GM23338 (cell line): ENCODE data around the gene LRRC51.

Experiments used
- CREB1 ChIP-seq: fragments of 250-450 bp; sonication (Bioruptor Pico); IDR thresholded peaks from 2 replicates; pipeline ENCODE4 v1.5.0; 2020; ENCODE audit warnings: low read depth, mild to moderate bottlenecking, moderate library complexity
- CTCF ChIP-seq, 2 experiments: fragments of 200-600 bp in 1 of 2; sonication (generic) in 1 of 2; conservative IDR thresholded peaks; 2 replicates each; pipeline versions ENCODE4 v1.5.1 to v1.6.1; 2016 to 2017; ENCODE audit warnings: antibody characterized with exemption in 2 of 2, low read depth in 2 of 2, mild to moderate bottlenecking in 2 of 2, moderate library complexity in 1 of 2
- EZH2 ChIP-seq: fragments of 200-600 bp; sonication (generic); IDR thresholded peaks from one replicate; pipeline ENCODE4 v1.8.0; 2017; ENCODE audit warnings: antibody characterized with exemption, mild to moderate bottlenecking, low read depth; ENCODE audit not compliant: unreplicated experiment
- EZH2phosphoT487 ChIP-seq: fragments of 200-600 bp; sonication (generic); IDR thresholded peaks from one replicate; pipeline ENCODE4 v1.8.1; 2018; ENCODE audit warnings: antibody characterized with exemption; ENCODE audit not compliant: unreplicated experiment
- POLR2AphosphoS5 ChIP-seq: IDR thresholded peaks from 2 replicates; pipeline ENCODE4 v1.6.1; 2016; ENCODE audit warnings: antibody characterized with exemption, low read depth
- REST ChIP-seq: IDR thresholded peaks from one replicate; pipeline ENCODE4 v1.6.1; 2018; ENCODE audit warnings: antibody characterized with exemption; ENCODE audit not compliant: unreplicated experiment
- STAT1 ChIP-seq: IDR thresholded peaks from one replicate; pipeline ENCODE4 v1.6.1; 2016; ENCODE audit warnings: antibody characterized with exemption; ENCODE audit not compliant: unreplicated experiment
- ZNF114 ChIP-seq: fragments of 250-450 bp; sonication (Bioruptor Pico); IDR thresholded peaks from 2 replicates; pipeline ENCODE4 v1.5.0; 2020; ENCODE audit warnings: mild to moderate bottlenecking, moderate library complexity

GRCh38 chr11:72039856-72040401 lies 40.7 kb upstream of the LRRC51 start:
- TF ChIP-seq CREB1 = no peak
- no peak for TF ChIP-seq CTCF (conservative IDR thresholded peaks at IDR 0.05; ENCODE audit: low read depth in 2 of 2)
- no peak for TF ChIP-seq POLR2AphosphoS5
- TF ChIP-seq EZH2phosphoT487 = no peak
- TF ChIP-seq ZNF114 = no peak
- TF ChIP-seq EZH2 = no peak
- TF ChIP-seq REST = no peak
- TF ChIP-seq STAT1 = no peak
